GM21423 (cell line): ENCODE results near the gene EHD3.

Source experiments
- ATAC-seq: cut with Tn5 transposase; IDR thresholded peaks from one replicate; pipeline ENCODE4 v1.9.1; 2021; ENCODE audit warnings: mild to moderate bottlenecking, moderate library complexity; ENCODE audit not compliant: unreplicated experiment

The EHD3 gene

GRCh38 chr2:31234683-31235503, 941 bp downstream of the EHD3 start:
- ATAC-seq, result no peak

- ATAC-seq, result no peak
Measured at GRCh38 chr2:31235504-31235902, 1.6 kb downstream of the EHD3 start.

DNA sequence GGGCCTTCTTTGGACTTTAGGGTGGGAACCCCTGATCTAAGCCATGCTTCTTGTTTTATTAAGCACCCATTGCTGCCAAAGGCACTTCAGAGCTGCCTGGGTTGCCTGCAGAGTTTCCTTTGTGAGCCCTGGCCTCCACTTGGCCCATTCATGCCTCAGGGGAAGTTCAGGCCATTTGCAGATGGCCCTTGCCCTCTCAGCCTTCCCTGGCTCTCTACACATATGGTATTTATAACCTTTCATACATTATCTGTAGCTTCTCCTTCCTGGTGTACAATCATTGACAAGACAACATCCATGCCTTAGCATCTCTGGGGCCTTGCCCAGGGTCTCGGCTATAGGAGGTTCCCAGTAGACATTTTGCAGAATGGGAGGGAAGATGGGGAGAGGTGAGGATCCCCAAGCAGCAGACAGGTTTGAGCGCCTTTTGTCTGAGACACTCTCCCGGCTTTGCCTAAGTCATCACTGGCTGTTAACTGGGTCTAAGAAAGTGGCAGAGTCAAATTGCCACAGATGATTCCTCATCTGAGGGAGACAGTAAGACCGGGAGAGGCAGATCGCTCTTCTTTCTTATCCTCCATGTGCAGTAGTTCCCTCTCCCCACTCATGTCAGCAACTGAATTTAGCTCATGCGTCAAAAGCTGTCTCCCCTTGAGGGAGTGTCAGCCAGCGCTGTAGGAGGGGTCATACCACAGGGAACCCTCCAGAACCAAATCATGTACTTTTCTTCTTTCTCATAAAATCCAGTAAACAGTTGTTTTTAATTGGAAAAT, 2.7 kb downstream of the EHD3 start:
- no peak for ATAC-seq

- no peak for ATAC-seq
Measured at GRCh38 chr2:31237348-31238017, 3.5 kb downstream of the EHD3 start.

DNA sequence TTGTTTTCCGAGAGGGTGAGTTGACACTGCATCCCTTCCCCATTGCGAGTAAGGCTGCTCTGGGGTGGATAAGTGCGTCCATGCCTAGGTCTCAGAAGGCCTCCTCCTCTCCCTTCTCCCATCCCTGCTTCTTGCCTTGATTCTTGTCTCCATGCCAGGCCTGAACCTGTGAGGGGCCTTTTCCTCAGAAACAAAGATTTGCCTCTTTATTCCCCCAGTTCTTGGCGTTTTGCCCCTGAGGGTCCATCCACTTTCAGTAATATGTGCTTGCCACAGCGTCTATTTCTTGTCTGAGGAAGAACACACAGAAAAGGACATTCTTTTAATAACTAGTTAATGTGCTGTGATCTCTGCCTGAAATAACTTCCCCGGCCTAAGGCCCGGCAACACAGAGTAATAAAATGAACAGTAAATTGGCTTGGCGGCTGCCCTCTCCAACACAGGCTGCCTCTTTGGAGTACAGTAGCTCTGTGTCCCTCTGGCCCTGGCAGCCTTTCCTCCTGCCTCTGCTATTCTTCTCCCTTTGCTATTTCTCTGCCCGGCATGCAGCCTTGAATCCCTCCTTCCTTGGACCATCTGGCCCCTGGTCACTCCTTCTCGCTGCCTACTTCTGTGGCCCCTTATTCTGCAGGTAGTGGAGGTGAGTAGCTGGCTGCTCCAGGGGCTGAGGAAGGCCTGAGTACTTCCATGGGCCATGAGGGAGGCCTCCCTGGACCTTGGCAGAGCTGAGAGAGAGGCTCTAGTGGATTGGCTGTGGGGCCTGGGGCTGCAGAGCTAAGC, 4.4 kb downstream of the EHD3 start:
- no peak for ATAC-seq

GRCh38 chr2:31238906-31239592, 5.1 kb downstream of the EHD3 start:
- ATAC-seq, result no peak

GRCh38 chr2:31239593-31240177, 5.7 kb downstream of the EHD3 start:
- ATAC-seq, result no peak

GRCh38 chr2:31240381-31241365, 6.7 kb downstream of the EHD3 start:
- ATAC-seq, result no peak

- no peak for ATAC-seq
Measured at GRCh38 chr2:31241625-31242270, 7.8 kb downstream of the EHD3 start.

DNA sequence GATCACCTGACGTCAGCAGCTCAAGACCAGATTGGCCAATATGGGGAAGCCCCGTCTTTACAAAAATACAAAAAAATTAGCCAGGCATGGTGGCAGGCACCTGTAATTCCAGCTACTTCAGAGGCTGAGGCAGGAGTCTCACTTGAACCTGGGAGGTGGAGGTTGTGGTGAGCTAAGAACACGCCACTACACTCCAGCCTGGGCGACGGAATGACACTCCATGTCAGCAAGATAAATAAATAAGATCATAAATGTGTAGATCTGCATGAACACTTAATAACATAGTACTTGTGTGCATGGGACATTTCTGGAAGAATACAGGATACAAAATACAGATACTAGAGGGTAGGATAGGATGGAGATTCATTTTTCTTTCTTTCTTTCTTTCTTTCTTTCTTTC, 9.1 kb downstream of the EHD3 start:
- ATAC-seq, result no peak

- no peak for ATAC-seq
Measured at GRCh38 chr2:31244101-31244500, 10.1 kb downstream of the EHD3 start.

DNA sequence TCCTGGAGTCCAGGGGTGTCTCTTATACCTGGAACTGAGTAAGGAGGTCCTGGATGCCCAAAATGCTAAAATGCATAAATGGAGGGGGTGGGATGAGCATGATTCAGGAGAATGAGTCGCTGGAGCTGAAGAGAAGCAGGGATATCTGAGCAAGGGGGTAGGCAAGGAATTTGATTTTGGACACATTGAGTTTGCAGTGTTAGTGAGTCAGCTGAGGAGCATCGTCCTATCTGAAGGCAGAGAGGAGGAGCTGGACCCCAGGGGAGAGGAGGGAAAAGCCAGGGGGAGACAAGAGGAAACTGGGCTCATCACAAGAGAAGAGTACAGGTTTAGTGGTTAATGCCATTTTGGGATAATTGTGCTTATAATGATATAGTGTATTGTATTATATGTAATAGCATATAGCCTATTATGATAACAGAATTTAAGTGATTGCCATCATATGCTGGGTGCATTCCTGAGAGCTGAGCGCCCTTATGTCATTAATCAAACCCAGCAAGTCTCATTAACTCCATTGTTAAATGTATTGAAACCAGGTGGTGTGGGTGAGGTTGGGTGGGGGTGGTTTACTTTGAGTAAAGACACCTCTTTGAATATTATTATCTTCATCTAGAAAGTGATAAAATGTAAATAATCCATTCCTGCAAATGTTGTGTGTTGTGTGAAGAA, 12.4 kb downstream of the EHD3 start:
- no peak for ATAC-seq

- ATAC-seq, result no peak
Measured at GRCh38 chr2:31247711-31248110, 13.8 kb downstream of the EHD3 start.

- ATAC-seq, result no peak
Measured at GRCh38 chr2:31248139-31248538, 14.2 kb downstream of the EHD3 start.

GRCh38 chr2:31249009-31249690, 15.2 kb downstream of the EHD3 start:
- no peak for ATAC-seq

DNA sequence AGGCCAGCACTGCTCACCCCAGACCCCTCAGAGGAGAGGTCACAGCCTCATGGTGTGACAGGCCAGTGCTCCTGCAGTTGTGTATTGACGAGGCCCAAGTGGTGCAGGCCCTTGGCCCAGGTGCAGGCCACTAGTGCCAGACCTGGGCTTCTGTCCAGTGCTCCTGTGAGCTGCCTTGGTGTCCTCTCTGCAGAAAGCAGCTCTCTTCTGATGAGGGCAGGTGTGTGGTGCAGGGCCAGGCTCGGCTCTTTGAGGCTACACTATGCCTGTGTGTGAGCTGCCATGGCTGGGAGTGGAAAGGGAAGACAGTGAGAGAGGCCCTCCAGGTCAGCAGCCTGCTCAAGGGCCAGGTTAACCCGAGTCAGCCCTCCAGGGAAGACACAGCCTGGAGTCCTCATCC, 17.1 kb downstream of the EHD3 start:
- ATAC-seq, result no peak

GRCh38 chr2:31251851-31252250, 17.9 kb downstream of the EHD3 start:
- ATAC-seq, result no peak
